ENCODE results near the gene ACAD11. TPM values are rescaled to one million over a fixed set of nuclear protein-coding genes. Genes with fewer than 3 reads are reported as not detected.

The ACAD11 gene
- total and polyA plus RNA-seq, 9 of the 15 experiments (the other 6 are each of a cell fraction or from before 2014, with no cell fraction given): 1.3 to 8.4 (median 4.0) TPM

DNA sequence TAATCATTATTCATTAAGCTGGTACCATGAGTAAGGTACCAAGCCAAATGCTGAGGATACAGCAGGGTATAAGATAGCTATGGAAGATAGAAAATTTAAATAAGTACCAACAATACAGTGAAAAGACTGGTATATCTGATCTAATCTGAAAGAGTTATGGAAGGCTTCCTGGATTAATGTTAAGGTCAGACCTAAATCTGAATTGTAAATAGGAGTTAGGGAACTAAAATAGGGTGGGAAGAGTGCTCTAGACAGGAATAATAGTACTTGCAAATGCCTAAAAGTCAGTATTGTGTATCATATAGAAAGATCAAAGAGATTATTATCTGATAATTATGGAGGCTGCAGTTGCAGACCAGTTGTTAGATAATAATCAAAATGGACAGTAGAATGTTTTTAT lies 65.1 kb downstream of the ACAD11 start (continued):
- TF ChIP-seq, protein P1, sequence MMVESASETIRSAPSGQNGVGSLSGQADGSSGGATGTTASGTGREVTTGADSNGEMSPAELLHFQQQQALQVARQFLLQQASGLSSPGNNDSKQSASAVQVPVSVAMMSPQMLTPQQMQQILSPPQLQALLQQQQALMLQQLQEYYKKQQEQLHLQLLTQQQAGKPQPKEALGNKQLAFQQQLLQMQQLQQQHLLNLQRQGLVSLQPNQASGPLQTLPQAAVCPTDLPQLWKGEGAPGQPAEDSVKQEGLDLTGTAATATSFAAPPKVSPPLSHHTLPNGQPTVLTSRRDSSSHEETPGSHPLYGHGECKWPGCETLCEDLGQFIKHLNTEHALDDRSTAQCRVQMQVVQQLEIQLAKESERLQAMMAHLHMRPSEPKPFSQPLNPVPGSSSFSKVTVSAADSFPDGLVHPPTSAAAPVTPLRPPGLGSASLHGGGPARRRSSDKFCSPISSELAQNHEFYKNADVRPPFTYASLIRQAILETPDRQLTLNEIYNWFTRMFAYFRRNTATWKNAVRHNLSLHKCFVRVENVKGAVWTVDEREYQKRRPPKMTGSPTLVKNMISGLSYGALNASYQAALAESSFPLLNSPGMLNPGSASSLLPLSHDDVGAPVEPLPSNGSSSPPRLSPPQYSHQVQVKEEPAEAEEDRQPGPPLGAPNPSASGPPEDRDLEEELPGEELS (CRISPR knock-in tag; IDR thresholded peaks at IDR 0.05; ENCODE audit: borderline replicate concordance): no peak
- no peak for TF ChIP-seq ZFP30 (CRISPR knock-in tag; IDR thresholded peaks at IDR 0.05; ENCODE audit: borderline replicate concordance)

DNA sequence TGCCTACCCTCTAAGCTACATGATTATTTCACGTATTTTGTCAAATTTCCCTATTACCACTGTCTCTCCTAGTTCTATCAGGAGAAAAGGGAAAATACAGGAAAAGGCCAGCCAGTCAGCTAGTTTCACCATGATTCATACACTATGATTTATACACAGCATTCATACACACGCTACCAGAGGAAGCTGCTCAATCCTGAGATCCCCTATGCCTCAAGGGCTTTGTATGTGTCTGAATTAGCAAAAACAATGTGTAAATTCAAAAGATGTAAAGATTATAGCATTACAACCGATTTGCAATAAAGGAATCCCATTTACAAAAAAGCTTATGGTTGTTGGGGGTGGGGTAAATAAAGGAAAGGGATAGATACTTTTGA lies 65.7 kb downstream of the ACAD11 start:
- ATAC-seq (no peak), FAIRE-seq (no peak), DNase-seq (ENCODE audit: extremely low read depth in 1 of 4, low spot score in 3 of 4) (no peak)
- intact Hi-C loops (cut with micrococcal nuclease): no loop called here
- Histone ChIP-seq H3K36me3 (ENCODE audit: control insufficient read depth, insufficient read depth, low read length) (no peaks in the 10 kb centered on the region), H3K4me1 (replicated peaks in 1 of 2; ENCODE audit: control insufficient read depth in 2 of 2, insufficient read depth in 2 of 2, low read length in 2 of 2) (no peaks in the 10 kb centered on the region), H2AFZ (ENCODE audit: low read depth, low read length) (no peak overlapping the region), H3K27me3 (ENCODE audit: control insufficient read depth in 2 of 2, insufficient read depth in 2 of 2, low read length in 2 of 2) (no peaks in the 10 kb centered on the region), H3K4me3 (no peak overlapping the region), H3K9me3 (replicated peaks; ENCODE audit: control insufficient read depth, insufficient read depth, low read depth, low read length) (no peaks in the 10 kb centered on the region), H3K9ac (ENCODE audit: insufficient read depth in 1 of 2, low read depth in 2 of 2, low read length in 2 of 2) (no peak overlapping the region), H3K9me1 (ENCODE audit: control insufficient read depth, insufficient read depth, low read length) (no peaks in the 10 kb centered on the region), H4K20me1 (replicated peaks; ENCODE audit: control insufficient read depth, insufficient read depth, low read length) (no peaks in the 10 kb centered on the region), H3K4me2 (ENCODE audit: insufficient read depth, low read length) (no peak overlapping the region), H3K27ac (ENCODE audit: extremely low read depth, low read depth, low read length) (no peak overlapping the region), H3K79me2 (ENCODE audit: control insufficient read depth, insufficient read depth, low read length) (no peaks in the 10 kb centered on the region)
- CTCF ChIA-PET (ENCODE audit: low intra/inter-chr PET ratio): no interaction called here
- TF ChIP-seq ZNF589 (CRISPR knock-in tag; IDR thresholded peaks at IDR 0.05; ENCODE audit: low read depth): no peak
- no peak for TF ChIP-seq HDAC2 (IDR thresholded peaks at IDR 0.05)
- TF ChIP-seq EP400 (IDR thresholded peaks at IDR 0.05): no peak
- TF ChIP-seq MCM3 (IDR thresholded peaks at IDR 0.05): no peak
- no peak for TF ChIP-seq SIN3A (IDR thresholded peaks at IDR 0.05; ENCODE audit: borderline replicate concordance in 2 of 2, control insufficient read depth in 1 of 2, low read depth in 2 of 2, low read length in 2 of 2)
- TF ChIP-seq HDAC6 (IDR thresholded peaks at IDR 0.05; ENCODE audit: low read depth, low read length): no peak
- TF ChIP-seq CHD1 (IDR thresholded peaks at IDR 0.05; ENCODE audit: low read length): no peak
- no peak for TF ChIP-seq MTA3 (IDR thresholded peaks at IDR 0.05; ENCODE audit: borderline replicate concordance)
- no peak for TF ChIP-seq SREBF2 (CRISPR knock-in tag; IDR thresholded peaks at IDR 0.05)
- no peak for TF ChIP-seq BCOR (IDR thresholded peaks at IDR 0.05)
- in situ Hi-C loops (cut with MboI): no loop called here
- WGBS (ENCODE audit: insufficient coverage, low coverage, missing lambda C conversion rate): 25% methylated on average over 3 of the region's 3 CpGs
- POLR2A ChIA-PET: no interaction called here
- BruUV-seq (replicated peaks): no TSS peak
